HL-60 (cell line): ENCODE results near the gene RGS8.

ENCODE experiments used
- DNase-seq, 2 experiments: peaks; one replicate each; pipeline ENCODE4 v3.0.0-alpha.2; 2010 to 2020; ENCODE audit warnings: low read depth in 1 of 2, low spot score in 1 of 2
- H3K27ac ChIP-seq: fragments of 250-450 bp; sonication (Bioruptor Pico); replicated peaks from 2 replicates; pipeline ENCODE4 v1.5.1; 2020; ENCODE audit warnings: mild to moderate bottlenecking, moderate library complexity
- H3K27me3 ChIP-seq: fragments of 250-450 bp; sonication (Bioruptor Pico); 2 replicates; pipeline ENCODE4 v1.5.1; 2021; ENCODE audit warnings: mild to moderate bottlenecking, moderate library complexity; ENCODE audit not compliant: insufficient read depth, poor library complexity, severe bottlenecking
- H3K4me3 ChIP-seq: replicated peaks from 2 replicates; pipeline ENCODE4 v1.5.1; 2011; ENCODE audit warnings: mild to moderate bottlenecking, control low read depth, low read length; ENCODE audit not compliant: insufficient read depth
- GABPA ChIP-seq: IDR thresholded peaks from 2 replicates; pipeline ENCODE4 v1.6.1; 2012; ENCODE audit warnings: low read depth
- POLR2AphosphoS5 ChIP-seq: IDR thresholded peaks from 2 replicates; pipeline ENCODE4 v1.6.1; 2012; ENCODE audit warnings: low read depth
- TF ChIP-seq, protein P1 (sequence below): IDR thresholded peaks from one replicate; pipeline ENCODE4 v1.5.1; 2011; ENCODE audit warnings: low read length, control low read depth, inconsistent platforms; ENCODE audit not compliant: insufficient read depth
- TF ChIP-seq, protein P2 (sequence below): IDR thresholded peaks from 2 replicates; pipeline ENCODE4 v1.6.1; 2012; ENCODE audit warnings: low read depth; ENCODE audit not compliant: insufficient replicate concordance

RGS8 gene

DNA sequence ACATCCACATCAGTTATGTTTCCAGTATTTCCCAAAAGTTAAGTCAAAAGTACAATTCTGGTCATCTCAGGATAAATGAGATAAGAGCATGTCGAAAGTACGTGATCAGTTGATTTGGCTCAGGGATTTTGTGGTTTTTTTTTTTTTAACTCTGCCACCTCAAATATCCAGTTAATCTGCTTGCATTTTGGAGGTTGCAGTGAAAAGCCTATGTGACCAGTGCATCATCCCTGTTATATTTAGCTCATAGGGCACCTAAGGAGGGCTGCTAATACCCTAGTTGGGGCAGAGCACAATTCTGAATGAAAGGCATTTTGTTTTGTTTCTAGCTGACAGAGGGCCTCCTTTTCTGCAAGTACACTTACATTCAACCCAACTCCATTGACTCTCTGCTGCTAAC, 48.5 kb downstream of the RGS8 start:
- Histone ChIP-seq H3K27me3 (no peaks in the 10 kb centered on the region), H3K27ac (no peak overlapping the region), H3K4me3 (no peak overlapping the region)
- DNase-seq = no peak
- TF ChIP-seq, protein P1, sequence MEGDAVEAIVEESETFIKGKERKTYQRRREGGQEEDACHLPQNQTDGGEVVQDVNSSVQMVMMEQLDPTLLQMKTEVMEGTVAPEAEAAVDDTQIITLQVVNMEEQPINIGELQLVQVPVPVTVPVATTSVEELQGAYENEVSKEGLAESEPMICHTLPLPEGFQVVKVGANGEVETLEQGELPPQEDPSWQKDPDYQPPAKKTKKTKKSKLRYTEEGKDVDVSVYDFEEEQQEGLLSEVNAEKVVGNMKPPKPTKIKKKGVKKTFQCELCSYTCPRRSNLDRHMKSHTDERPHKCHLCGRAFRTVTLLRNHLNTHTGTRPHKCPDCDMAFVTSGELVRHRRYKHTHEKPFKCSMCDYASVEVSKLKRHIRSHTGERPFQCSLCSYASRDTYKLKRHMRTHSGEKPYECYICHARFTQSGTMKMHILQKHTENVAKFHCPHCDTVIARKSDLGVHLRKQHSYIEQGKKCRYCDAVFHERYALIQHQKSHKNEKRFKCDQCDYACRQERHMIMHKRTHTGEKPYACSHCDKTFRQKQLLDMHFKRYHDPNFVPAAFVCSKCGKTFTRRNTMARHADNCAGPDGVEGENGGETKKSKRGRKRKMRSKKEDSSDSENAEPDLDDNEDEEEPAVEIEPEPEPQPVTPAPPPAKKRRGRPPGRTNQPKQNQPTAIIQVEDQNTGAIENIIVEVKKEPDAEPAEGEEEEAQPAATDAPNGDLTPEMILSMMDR = no peak
- TF ChIP-seq, protein P2, sequence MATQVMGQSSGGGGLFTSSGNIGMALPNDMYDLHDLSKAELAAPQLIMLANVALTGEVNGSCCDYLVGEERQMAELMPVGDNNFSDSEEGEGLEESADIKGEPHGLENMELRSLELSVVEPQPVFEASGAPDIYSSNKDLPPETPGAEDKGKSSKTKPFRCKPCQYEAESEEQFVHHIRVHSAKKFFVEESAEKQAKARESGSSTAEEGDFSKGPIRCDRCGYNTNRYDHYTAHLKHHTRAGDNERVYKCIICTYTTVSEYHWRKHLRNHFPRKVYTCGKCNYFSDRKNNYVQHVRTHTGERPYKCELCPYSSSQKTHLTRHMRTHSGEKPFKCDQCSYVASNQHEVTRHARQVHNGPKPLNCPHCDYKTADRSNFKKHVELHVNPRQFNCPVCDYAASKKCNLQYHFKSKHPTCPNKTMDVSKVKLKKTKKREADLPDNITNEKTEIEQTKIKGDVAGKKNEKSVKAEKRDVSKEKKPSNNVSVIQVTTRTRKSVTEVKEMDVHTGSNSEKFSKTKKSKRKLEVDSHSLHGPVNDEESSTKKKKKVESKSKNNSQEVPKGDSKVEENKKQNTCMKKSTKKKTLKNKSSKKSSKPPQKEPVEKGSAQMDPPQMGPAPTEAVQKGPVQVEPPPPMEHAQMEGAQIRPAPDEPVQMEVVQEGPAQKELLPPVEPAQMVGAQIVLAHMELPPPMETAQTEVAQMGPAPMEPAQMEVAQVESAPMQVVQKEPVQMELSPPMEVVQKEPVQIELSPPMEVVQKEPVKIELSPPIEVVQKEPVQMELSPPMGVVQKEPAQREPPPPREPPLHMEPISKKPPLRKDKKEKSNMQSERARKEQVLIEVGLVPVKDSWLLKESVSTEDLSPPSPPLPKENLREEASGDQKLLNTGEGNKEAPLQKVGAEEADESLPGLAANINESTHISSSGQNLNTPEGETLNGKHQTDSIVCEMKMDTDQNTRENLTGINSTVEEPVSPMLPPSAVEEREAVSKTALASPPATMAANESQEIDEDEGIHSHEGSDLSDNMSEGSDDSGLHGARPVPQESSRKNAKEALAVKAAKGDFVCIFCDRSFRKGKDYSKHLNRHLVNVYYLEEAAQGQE = no peak
- TF ChIP-seq GABPA (no peak), POLR2AphosphoS5 (no peak)
